COLO668 (cell line): Measurements from ENCODE around the gene MVD.

Experiments
- DNase-seq: peaks from one replicate; lab custom pipeline; 2025; ENCODE audit not compliant: unreplicated experiment; lab: John Stamatoyannopoulos, UW

The MVD gene, protein sequence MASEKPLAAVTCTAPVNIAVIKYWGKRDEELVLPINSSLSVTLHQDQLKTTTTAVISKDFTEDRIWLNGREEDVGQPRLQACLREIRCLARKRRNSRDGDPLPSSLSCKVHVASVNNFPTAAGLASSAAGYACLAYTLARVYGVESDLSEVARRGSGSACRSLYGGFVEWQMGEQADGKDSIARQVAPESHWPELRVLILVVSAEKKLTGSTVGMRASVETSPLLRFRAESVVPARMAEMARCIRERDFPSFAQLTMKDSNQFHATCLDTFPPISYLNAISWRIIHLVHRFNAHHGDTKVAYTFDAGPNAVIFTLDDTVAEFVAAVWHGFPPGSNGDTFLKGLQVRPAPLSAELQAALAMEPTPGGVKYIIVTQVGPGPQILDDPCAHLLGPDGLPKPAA

GRCh38 chr16:88662843-88663606, at the start of gene MVD:
Gene MVD (minus strand): TSS chr16:88663091. CDS start chr16:88663080, 11 bp downstream.
- peak; percentile 97 for DNase-seq

DNA sequence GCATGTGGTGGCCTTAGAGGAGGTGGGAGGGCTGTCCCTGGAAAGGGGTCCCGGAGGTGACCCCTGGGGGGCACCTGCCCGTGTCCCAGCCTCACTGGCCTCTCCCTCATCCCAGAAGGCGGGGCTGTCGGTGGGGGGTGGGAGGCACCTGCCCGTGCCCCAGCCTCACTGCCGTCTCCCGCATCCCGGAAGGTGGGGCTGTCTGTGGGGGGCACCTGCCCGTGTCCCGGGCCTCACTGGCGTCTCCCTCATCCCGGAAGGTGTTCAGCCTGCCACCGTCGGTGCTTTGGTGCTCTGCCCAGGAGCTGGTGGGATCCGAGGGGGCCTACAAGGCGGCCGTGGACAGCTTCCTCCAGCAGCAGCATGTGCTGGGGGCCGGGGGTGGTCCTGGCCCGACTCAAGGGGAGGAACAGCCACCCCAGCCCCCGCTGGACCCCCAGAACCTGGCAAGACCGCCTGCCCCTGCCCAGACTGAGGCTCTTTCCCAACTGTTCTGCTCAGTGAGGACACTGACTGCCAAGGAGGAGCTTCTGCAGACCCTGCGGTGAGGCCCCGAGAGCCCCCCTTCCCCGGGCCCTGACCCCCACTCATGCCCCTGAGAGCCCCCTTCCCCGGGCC, 49.6 kb upstream of the MVD start:
- no peak for DNase-seq

DNA sequence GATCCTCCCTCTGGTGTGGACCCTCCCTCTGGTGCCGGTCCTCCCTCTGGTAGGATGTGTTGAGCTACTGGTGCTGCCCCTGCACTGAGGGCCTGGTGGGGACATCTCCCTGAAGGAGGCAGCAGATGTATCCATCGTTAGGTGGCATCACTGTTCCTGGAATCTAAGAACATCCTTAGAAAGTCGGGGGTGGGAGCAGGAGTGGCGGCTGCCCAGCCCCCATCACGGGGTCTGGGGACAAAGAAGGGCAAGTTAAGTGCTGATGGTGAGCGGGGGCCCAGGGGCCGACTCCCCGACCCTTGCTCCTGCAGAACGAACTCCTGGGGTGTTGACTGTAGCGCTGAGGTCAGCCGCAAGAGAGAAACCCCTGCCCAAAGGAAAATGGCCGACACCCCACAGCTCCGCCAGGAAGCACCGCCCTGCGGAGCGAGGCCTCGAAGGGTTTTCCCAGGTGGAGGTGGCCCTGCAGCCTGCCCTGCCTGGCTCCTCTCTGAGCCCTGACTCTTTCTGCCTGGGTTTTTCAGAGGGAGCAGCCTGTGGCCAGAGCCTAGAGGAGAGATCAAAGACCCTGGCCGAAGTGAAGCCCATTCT, 49.0 kb upstream of the MVD start:
- DNase-seq, result no peak

DNA sequence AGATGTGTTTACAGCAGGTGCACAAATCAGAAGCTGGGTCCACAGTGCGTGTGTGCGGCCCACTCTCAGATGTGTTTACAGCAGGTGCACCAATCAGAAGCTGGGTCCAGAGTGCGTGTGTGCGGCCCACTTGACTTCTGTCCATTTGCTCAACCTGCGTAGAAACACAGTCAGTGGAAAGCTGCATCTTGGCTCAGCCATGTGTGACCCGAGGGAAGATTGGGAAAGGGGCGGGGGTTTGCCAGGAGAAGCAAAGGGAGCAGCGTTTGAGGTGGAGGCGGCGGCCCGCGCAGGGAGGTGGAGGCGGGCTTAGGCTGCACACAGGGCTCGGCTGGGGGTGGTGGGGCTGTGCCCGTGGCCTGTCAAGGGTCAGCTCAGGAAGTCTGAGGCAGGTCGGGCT, 47.7 kb upstream of the MVD start:
- DNase-seq, result peak; percentile 29

- DNase-seq, result peak; percentile 7
These were observed 44.3 kb upstream of the MVD start for GRCh38 chr16:88706965-88707826.

GRCh38 chr16:88706229-88706964, 43.5 kb upstream of the MVD start, which contains the start of the genes CTU2 and RNF166:
Gene CTU2 (plus strand): TSS chr16:88706503. CDS start chr16:88706531, 28 bp downstream.
Gene RNF166 (minus strand): TSS chr16:88706408. CDS start chr16:88706325, 83 bp downstream.
- DNase-seq, result peak; percentile 92

GRCh38 chr16:88705801-88706228, 42.9 kb upstream of the MVD start:
- peak; percentile 51 for DNase-seq

DNA sequence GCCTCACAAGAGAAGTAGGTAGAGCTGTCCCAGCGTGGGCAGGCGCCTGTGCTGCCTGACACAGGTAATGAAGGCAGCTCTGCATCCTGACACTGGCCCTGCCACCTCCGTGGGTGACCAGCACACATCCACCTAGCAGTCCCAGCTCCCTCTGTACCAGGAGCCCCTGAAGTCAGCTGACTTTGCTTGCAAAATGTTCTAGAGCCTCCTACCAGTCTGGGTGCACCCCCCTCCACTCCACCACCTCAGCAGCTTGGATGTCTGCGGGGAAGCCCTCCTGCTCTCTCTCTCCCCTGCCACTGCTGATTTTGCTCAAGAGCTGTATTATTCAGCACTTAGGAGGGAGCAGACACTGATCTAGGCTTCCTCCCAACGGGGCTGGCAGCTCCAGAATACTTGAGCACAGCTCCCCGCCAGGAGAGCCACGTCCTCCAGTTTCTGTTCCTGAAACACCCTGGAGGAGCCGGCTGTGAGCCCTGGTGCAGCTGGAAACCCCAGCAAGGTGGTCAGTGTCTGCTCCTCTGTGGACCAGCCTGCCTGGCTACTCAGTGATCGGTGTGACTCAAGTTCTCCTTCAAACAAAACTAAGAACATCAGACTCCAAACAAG, 42.3 kb upstream of the MVD start:
- no peak for DNase-seq

DNA sequence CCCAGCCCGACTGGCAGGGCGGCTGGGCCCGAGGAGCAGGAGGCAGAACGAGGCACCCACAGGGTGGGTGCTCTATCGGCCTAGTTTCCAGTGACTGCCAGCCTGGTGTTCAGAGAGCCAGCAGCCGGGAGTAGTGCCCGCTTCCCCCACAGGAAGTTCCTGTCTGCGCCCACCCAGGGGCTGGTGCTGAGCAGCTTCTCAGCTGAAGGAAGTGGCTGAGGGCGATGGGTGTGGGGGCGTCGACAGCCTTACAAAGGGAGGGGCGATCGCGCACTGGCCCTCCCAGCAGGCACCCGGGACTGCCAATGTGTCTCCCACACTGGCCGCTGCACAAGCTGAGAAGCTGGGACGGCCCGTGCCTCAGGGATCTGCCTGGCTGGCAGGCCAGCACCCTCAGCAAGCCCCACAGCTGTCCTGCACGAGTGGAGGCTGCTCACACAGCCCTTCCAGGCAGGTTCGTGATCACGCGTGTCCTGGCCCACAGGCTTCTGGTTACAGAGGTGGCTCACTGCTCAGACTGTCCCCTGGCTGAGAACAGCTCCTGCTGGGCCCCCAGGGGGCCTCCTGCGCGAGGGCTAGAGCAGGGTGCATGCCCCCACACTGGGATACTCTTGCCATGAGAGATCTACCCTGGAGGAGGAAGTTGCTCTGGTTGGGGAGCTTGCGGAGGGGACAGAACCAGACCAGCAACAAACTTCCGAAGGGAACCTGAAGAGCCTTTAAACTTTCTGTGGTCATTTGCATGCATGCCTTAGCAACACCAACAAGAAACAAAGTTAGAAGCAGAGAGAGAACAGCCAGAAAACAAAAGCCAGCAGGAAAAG, 40.8 kb upstream of the MVD start:
- DNase-seq, result no peak

DNA sequence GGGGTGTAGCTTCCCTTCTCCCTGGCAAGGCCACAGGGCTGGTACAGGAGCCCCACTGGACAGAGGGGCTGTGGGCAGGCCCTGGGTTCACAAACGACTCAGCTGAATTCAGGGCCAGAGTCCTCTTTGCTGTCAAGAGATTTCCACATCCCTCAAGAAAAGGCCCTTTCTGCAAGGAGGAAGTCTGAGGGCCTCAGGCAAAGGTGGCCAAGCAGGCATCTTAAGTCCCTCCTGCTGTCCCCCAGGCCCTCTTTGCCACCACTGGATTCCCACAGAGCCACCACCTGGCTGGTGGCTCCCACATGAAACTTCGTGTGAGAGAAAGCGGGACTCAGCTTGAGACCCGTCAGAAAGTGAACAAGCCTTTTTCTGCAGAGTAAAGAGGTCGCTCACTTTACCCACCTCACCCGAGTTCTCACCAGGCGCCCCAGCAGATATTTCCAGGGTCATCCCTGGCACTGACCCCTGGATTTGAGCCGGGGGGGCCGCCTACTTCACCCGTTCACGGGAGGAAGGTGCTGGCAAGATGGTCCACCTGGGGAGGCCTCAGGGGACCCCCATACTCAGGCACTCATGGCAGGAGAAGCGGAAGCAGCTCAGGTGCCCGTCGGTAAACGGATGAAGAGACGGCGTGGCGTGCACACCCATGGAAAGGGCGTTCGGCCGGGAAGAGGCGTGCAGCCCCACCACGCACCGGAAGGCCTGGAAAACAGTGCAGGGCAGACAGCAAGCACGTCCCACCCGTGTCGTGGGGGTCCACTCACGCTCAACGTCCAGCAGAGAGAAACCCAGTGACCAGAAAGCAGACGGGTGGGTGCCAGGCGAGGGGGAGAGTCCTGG, 39.7 kb upstream of the MVD start:
- DNase-seq, result no peak

DNA sequence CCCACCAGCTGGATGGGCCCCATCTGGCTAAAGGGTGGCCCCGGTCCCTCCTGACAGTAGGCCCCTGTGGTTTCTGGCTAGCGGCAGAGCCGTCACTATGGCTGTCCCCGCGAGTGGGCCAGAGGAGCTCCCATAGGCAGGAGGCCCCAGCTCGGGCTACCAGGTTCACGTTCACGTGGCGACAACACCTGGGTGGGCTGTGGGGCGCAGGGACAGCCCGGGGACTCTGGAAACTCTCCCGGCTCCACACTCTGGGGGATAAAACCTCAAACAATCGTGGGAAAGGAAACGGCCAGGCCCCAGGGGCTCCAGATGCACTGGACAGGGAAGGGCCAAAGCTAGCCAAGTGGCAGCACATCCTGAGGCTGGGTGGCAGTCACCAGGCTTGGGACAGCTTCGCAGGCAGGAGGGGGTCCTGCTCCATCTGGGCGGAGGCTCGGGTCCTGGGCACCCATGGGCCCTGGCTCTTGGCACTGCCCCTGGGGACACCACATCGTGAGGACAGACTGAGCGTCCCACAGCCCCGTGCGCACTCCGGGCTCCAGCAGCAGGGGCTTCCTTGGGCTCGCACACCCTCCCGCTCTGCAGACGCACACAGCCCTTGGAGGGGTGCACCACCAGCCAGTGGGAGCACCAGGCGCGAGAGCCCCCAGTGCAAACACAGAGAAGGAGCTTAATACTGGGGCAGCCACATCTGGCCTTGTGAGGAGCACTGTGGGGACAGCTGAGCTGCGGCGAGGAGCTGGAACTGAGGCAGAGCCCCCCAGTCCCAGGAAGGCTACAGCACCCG, 38.9 kb upstream of the MVD start:
- no peak for DNase-seq

GRCh38 chr16:88700636-88701482, 38.0 kb upstream of the MVD start:
- no peak for DNase-seq

GRCh38 chr16:88700322-88700635, 37.4 kb upstream of the MVD start:
- no peak for DNase-seq

- no peak for DNase-seq
These were observed 36.3 kb upstream of the MVD start for GRCh38 chr16:88699180-88699579.

DNA sequence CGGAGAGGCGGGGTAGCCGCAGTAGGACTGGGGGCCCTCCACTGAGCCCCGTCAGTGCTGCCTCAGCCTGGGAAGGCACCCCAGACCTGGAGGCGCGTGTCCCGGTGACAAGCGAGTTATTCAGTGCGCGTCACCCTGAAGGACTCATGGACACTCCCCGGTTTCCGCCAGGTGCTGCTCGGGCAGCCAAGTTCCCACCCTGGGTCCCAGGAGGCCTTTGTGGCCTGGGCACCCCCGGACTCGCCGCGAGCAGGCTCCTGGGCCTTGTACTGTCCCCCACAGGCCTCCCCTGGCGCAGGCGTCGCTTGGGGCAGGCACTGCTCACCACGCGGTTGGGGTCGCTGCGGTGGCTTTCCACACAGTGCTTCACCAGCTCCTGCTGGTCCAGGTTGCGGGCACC, 35.8 kb upstream of the MVD start:
- DNase-seq, result no peak
